ENCODE measurements around the gene NAV1.

DNA sequence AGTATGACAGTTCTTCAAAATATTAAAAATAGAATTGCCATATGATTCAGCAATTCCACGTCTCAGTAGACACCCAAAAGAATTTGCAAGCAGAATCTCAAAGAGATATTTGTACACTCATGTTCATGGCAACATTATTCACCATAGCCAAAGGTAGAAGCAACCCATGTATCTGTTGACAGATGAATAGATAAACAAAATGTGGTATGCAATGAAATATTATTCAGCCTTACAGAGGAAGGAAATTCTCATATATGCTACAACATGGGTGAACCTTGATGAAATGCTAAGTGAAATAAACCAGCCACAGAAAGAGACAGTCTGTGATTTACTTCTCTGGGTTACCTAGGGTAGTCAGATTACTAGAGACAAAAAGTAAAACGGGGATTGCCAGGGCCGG is 47.0 kb downstream of the NAV1 start:
- TF ChIP-seq POLR2A (IDR thresholded peaks at IDR 0.05; ENCODE audit: low read depth, low read length): no peak
- TF ChIP-seq TAF1 (IDR thresholded peaks at IDR 0.05; ENCODE audit: low read depth, low read length): no peak

Measured in GM12891 (cell line).